K562 (cell line): ENCODE results near the gene VTI1B. TPM values are rescaled to one million over a fixed set of nuclear protein-coding genes. Genes with fewer than 3 reads are reported as not detected.
A peak's percentile ranks its signal among the peaks of the same experiment; 100 is the strongest.

ENCODE experiments used
- CBFB ChIP-seq: sonication (generic); formaldehyde crosslinking; IDR thresholded peaks from 2 replicates; pipeline ENCODE4 v1.4.0; 2020; ENCODE audit warnings: mild to moderate bottlenecking, missing genetic modification reagents
- CHD4 ChIP-seq: fragments of 200-600 bp; sonication (generic); IDR thresholded peaks from 3 replicates; pipeline ENCODE4 v1.6.1; 2012; ENCODE audit warnings: low read depth, mild to moderate bottlenecking, mixed read lengths, low read length, inconsistent platforms; ENCODE audit not compliant: insufficient read depth, insufficient replicate concordance, poor library complexity, severe bottlenecking
- CUX1 ChIP-seq: fragments of 200-800 bp; sonication (Bioruptor generic); IDR thresholded peaks from 2 replicates; pipeline ENCODE4 v1.6.1; 2016; ENCODE audit warnings: missing genetic modification characterization, missing compliant biosample characterization
- FOS ChIP-seq: IDR thresholded peaks from 3 replicates; pipeline ENCODE4 v1.6.1; 2011; ENCODE audit not compliant: insufficient read length; ENCODE audit errors: extremely low read depth
- KLF10 ChIP-seq: fragments of 250-450 bp; sonication (Bioruptor Pico); IDR thresholded peaks from 2 replicates; pipeline ENCODE4 v1.6.1; 2021; ENCODE audit warnings: matching md5 sums
- MCM3 ChIP-seq: fragments of 450-650 bp; IDR thresholded peaks from 2 replicates; pipeline ENCODE4 v1.6.1; 2016
- MIER1 ChIP-seq: fragments of 450-650 bp; IDR thresholded peaks from 2 replicates; pipeline ENCODE4 v1.6.1; 2016; ENCODE audit warnings: antibody characterized with exemption, mild to moderate bottlenecking, low read depth
- NFYB ChIP-seq: IDR thresholded peaks from 2 replicates; pipeline ENCODE4 v1.6.1; 2011; ENCODE audit warnings: mild to moderate bottlenecking, moderate library complexity; ENCODE audit not compliant: insufficient read length; ENCODE audit errors: extremely low read depth
- NKRF ChIP-seq: fragments of 450-650 bp; IDR thresholded peaks from 2 replicates; pipeline ENCODE4 v1.6.1; 2016; ENCODE audit warnings: borderline replicate concordance
- PHF8 ChIP-seq: fragments of 200-600 bp; sonication (generic); IDR thresholded peaks from 2 replicates; pipeline ENCODE4 v1.6.1; 2012; ENCODE audit warnings: mixed run types, mild to moderate bottlenecking, inconsistent platforms, low read length, moderate library complexity, borderline replicate concordance
- PTRF ChIP-seq: fragments of 450-650 bp; IDR thresholded peaks from 2 replicates; pipeline ENCODE4 v1.6.1; 2016; ENCODE audit warnings: mild to moderate bottlenecking, missing genetic modification characterization, missing compliant biosample characterization
- SETDB1 ChIP-seq: IDR thresholded peaks from one replicate; pipeline ENCODE4 v1.6.1; 2012; ENCODE audit warnings: low read length, control low read depth, inconsistent platforms
- STAT5B ChIP-seq: fragments of 250-450 bp; sonication (Bioruptor Pico); IDR thresholded peaks from 2 replicates; pipeline ENCODE4 v1.8.0; 2021; ENCODE audit warnings: mild to moderate bottlenecking, inconsistent platforms
- SUPT5H ChIP-seq: fragments of 450-650 bp; IDR thresholded peaks from 2 replicates; pipeline ENCODE4 v1.6.1; 2016
- TARDBP ChIP-seq: fragments of 450-650 bp; IDR thresholded peaks from 2 replicates; pipeline ENCODE4 v1.6.1; 2016
- THRB ChIP-seq: fragments of 450-650 bp; formaldehyde crosslinking; conservative IDR thresholded peaks from 2 replicates; pipeline ENCODE4 v1.4.0; 2022; ENCODE audit warnings: mild to moderate bottlenecking, missing genetic modification characterization
- polyA plus RNA-seq, 8 experiments: library from polyadenylated mRNA; depleted of rRNA in 4 of 8; stranded (reverse) in 5 of 8; unstranded in 3 of 8; fragments of >200 nt; fragmentation: Nextera tagmentation in 2 of 8; fragmentation: Illumina TruSeq in 1 of 8; extraction: Ambion mirVana in 2 of 8; extraction: Trizol in 1 of 8; gene quantifications; 2 replicates each; pipeline versions ENCODE4 v1.2.1 to v1.2.3, GENCODE V29; 2011 to 2014; ENCODE audit warnings: inconsistent platforms in 1 of 8, missing spikeins in 1 of 8
- total RNA-seq, 7 experiments: library from RNA; depleted of rRNA in 6 of 7; stranded (reverse); fragments of >200 nt in 6 of 7; fragmentation: Illumina TruSeq in 2 of 7; extraction: Trizol in 2 of 7; gene quantifications; 2 replicates each; pipeline versions ENCODE4 v1.2.1 to v1.2.3, GENCODE V29; 2011 to 2021; ENCODE audit warnings: low replicate concordance in 1 of 7

VTI1B gene
- total and polyA plus RNA-seq, 9 of the 15 experiments (the other 6 are each of a cell fraction or from before 2014, with no cell fraction given): 7.8 to 69.8 (median 50.1) TPM

GRCh38 chr14:67695394-67695949, 21.0 kb upstream of the VTI1B start, which contains the start of gene RDH11 (continued):
- no peak for TF ChIP-seq STAT5B (CRISPR knock-in tag)
- TF ChIP-seq NFYB: no peak
- TF ChIP-seq CHD4: no peak
- TF ChIP-seq SUPT5H: peak; percentile 75
- no peak for TF ChIP-seq MIER1
- no peak for TF ChIP-seq THRB (CRISPR knock-in tag)
- no peak for TF ChIP-seq FOS
- TF ChIP-seq PHF8: peak; percentile 74; the same call in 1 of the 2 replicates
- TF ChIP-seq KLF10 (CRISPR knock-in tag): no peak
- TF ChIP-seq CUX1: no peak
- no peak for TF ChIP-seq NKRF
- no peak for TF ChIP-seq PTRF (tag)
- no peak for TF ChIP-seq TARDBP
- TF ChIP-seq MCM3: no peak
- TF ChIP-seq CBFB: no peak
- no peak for TF ChIP-seq SETDB1
